ENCODE data around the gene MICA. TPM values are rescaled to one million over a fixed set of nuclear protein-coding genes. Genes with fewer than 3 reads are reported as not detected.

The MICA gene
- total RNA-seq, 2 experiments from 2014 or later, result 24.1 to 25.8 TPM

- Mint-ChIP-seq H3K4me3 (no peak overlapping the region), H3K27ac (no peak overlapping the region), H3K27me3 (peaks cover 7% of the 10 kb centered on the region), H3K4me1 (peaks cover 25% of the 10 kb centered on the region), H3K9me3 (no peaks in the 10 kb centered on the region), H3K36me3 (peaks cover 21% of the 10 kb centered on the region)
- POLR2A ChIA-PET, result no interaction called here
- no peak for ATAC-seq (ENCODE audit: low read depth)
- no peak for DNase-seq
Measured at GRCh38 chr6:31460361-31461025, 57.1 kb downstream of the MICA start.

GRCh38 chr6:31462026-31462963 is 58.9 kb downstream of the MICA start:
- POLR2A ChIA-PET, result interaction anchor here (0.7 to 1.2 kb wide), 3 partner anchors 14 to 67 kb away, joined by 3 to 6 read pairs (median 4); partner anchors contain the start of gene MICA
- DNase-seq (no peak), ATAC-seq (ENCODE audit: low read depth) (no peak)
- Mint-ChIP-seq H3K9me3 (no peaks in the 10 kb centered on the region), H3K27me3 (peaks cover 7% of the 10 kb centered on the region), H3K4me3 (peak overlapping the region; percentile 95), H3K36me3 (peaks cover 33% of the 10 kb centered on the region), H3K4me1 (peaks cover 38% of the 10 kb centered on the region), H3K27ac (peak overlapping the region; percentile 90)

- peaks cover 36% of the 10 kb centered on the region for H3K36me3 Mint-ChIP-seq
- no peaks in the 10 kb centered on the region for H3K9me3 Mint-ChIP-seq
- DNase-seq, result peak; percentile 81
- H3K4me1 Mint-ChIP-seq, result peaks cover 41% of the 10 kb centered on the region
- ATAC-seq (ENCODE audit: low read depth), result peak; percentile 90
- peaks cover 3% of the 10 kb centered on the region for H3K27me3 Mint-ChIP-seq
- POLR2A ChIA-PET, result interaction anchor here (0.7 to 1.2 kb wide), 3 partner anchors 13 to 68 kb away, joined by 3 to 6 read pairs (median 4); partner anchors contain the start of gene MICA
- peak overlapping the region; percentile 90 for H3K27ac Mint-ChIP-seq
- peak overlapping the region; percentile 95 for H3K4me3 Mint-ChIP-seq
Measured at GRCh38 chr6:31462964-31463870, 59.8 kb downstream of the MICA start.

GRCh38 chr6:31464252-31465184 is 61.1 kb downstream of the MICA start:
- Mint-ChIP-seq H3K27me3 (no peaks in the 10 kb centered on the region), H3K36me3 (peaks cover 39% of the 10 kb centered on the region), H3K9me3 (no peaks in the 10 kb centered on the region), H3K27ac (peak overlapping the region; percentile 90), H3K4me3 (peak overlapping the region; percentile 95), H3K4me1 (peaks cover 45% of the 10 kb centered on the region)
- ATAC-seq (ENCODE audit: low read depth), result no peak
- POLR2A ChIA-PET, result no interaction called here
- no peak for DNase-seq

Small RNA genes lying within 50 kb of the gene (microRNA-seq; reads per million reads assigned to microRNA genes)
- gene MIR6891, result 11.9 reads per million, percentile 17 among the genes with 10 or more reads in this experiment

Other genes starting within 250 kb of the MICA start
- 10 to 100 TPM; 52.5 to 57.7 TPM for gene CCHCR1, start 245.8 kb upstream of the MICA start, total RNA-seq
- gene TCF19, start 245.0 kb upstream of the MICA start, total RNA-seq, result 10 to 100 TPM; 81.0 to 83.3 TPM
- gene POU5F1, start 232.9 kb upstream of the MICA start, total RNA-seq, result under 1 TPM; 0.22 to 0.34 TPM
- 1,000 to 10,000 TPM; 1,328 to 1,360 TPM for gene HLA-C, start 131.5 kb upstream of the MICA start, total RNA-seq
- gene HLA-B, start 46.4 kb upstream of the MICA start, total RNA-seq, result 1,000 to 10,000 TPM; 5,415 to 5,542 TPM
- 10 to 100 TPM; 41.5 to 42.8 TPM for gene MICB, start 94.5 kb downstream of the MICA start, total RNA-seq
- gene MCCD1, start 125.4 kb downstream of the MICA start, total RNA-seq, result not detected
- 100 to 1,000 TPM; 531 to 555 TPM for gene DDX39B, start 138.4 kb downstream of the MICA start, total RNA-seq
- gene ATP6V1G2, start 143.0 kb downstream of the MICA start, total RNA-seq, result 1 to 10 TPM; 4.5 to 5.5 TPM
- 10 to 100 TPM; 15.4 to 17.6 TPM for gene NFKBIL1, start 144.0 kb downstream of the MICA start, total RNA-seq
- gene LTA, start 168.7 kb downstream of the MICA start, total RNA-seq, result 10 to 100 TPM; 15.2 to 16.7 TPM
- gene TNF, start 172.0 kb downstream of the MICA start, total RNA-seq, result 10 to 100 TPM; 18.5 to 18.6 TPM
- 100 to 1,000 TPM; 426 to 431 TPM for gene LTB, start 178.8 kb downstream of the MICA start, total RNA-seq
- gene LST1, start 182.7 kb downstream of the MICA start, total RNA-seq, result 100 to 1,000 TPM in 1 of 2 experiments, 10 to 100 TPM in 1; 91.8 to 105 TPM
- gene NCR3, start 189.4 kb downstream of the MICA start, total RNA-seq, result 10 to 100 TPM; 69.7 to 70.0 TPM
- gene AIF1, start 211.6 kb downstream of the MICA start, total RNA-seq, result 100 to 1,000 TPM; 117 to 118 TPM
- gene PRRC2A, start 217.1 kb downstream of the MICA start, total RNA-seq, result 100 to 1,000 TPM; 257 to 278 TPM
- gene BAG6, start 249.1 kb downstream of the MICA start, total RNA-seq, result 100 to 1,000 TPM; 242 to 251 TPM

Data from activated naive CD8-positive, alpha-beta T cell treated with anti-CD3 and anti-CD28 coated beads, Interleukin-2, amount 10 ng/mL, durations not matched to agents 7 days and 5 days (primary cell).